HG03354 (cell line): ENCODE data around the gene FGD6.
"Not testable (repeated sequence)": the region's sequence is repeated elsewhere in the genome, so short reads cannot be mapped to it uniquely, and the experiment has no call there.

Source experiments
- ATAC-seq: cut with Tn5 transposase; IDR thresholded peaks from one replicate; pipeline ENCODE4 v1.9.1; 2021; ENCODE audit warnings: mild to moderate bottlenecking; ENCODE audit not compliant: unreplicated experiment, poor library complexity, severe bottlenecking

Gene FGD6

GRCh38 chr12:95138031-95138430, 79.2 kb downstream of the FGD6 start:
- ATAC-seq = not testable (repeated sequence)

GRCh38 chr12:95136598-95136997, 80.7 kb downstream of the FGD6 start:
- ATAC-seq = no peak

DNA sequence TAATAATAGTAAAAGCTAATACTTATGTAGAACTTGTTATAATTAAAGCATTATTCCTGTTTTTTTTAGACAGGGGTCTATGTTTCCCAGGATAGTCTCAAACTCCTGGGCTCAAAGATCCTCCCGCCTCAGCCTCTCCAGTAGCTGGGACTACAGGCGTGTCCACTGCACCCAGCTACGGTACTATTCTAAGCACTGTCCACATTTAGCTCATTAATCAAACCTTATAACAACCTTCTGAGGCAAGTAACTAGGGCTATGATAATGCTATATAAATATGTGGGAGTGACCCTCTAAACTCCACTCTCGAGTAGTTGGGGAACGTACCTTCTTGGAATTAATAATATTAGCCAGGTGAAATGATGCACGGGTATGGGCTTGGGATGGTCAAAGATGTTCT, 83.2 kb downstream of the FGD6 start:
- no peak for ATAC-seq

GRCh38 chr12:95131589-95132340, 85.5 kb downstream of the FGD6 start:
- ATAC-seq = no peak

GRCh38 chr12:95130096-95130495, 87.2 kb downstream of the FGD6 start:
- no peak for ATAC-seq

DNA sequence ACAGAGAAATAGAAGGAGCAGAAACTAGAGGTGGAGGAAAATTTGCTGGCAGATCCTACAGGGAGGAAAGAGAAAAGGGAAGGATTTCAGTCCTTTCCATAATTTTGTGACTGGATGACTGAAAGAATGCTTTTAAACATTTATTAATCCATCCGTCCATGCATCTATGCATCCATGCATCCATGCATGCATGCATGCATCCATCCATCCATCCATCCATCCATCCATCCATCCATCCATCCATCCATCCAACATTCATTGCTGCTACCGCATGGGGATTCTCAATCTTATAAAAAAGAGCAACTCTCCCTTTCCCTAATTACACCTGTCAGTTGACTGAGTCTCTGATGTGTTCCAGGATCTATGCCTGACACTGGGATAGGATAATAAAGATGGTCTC, 88.2 kb downstream of the FGD6 start:
- no peak for ATAC-seq

- no peak for ATAC-seq
These were observed 90.5 kb downstream of the FGD6 start for GRCh38 chr12:95126736-95127135.

DNA sequence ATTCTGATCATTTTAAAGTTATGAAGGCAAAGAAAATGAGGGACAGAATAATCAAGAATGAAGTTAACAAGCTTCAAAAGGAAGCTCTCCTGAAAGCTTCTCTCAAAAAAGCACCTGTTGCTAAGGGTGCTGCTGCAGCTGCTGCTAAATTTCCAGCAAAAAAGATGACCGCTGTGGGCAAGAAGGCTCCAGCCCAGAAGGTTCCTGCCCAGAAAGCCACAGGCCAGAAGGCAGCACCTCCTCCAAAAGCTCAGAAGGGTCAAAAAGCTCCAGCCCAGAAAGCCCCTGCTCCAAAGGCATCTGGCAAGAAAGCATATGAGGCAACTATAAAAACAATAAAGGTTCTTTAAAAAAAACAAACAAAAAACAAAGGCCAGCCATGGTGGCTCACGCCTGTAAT, 91.2 kb downstream of the FGD6 start:
- no peak for ATAC-seq

- ATAC-seq = no peak
These were observed 93.2 kb downstream of the FGD6 start for GRCh38 chr12:95124106-95124505.

- no peak for ATAC-seq
These were observed 98.5 kb downstream of the FGD6 start for GRCh38 chr12:95118788-95119179.

GRCh38 chr12:95118138-95118787, 99.0 kb downstream of the FGD6 start:
- ATAC-seq = no peak

- peak; percentile 90 for ATAC-seq
These were observed 100.1 kb downstream of the FGD6 start for GRCh38 chr12:95117178-95117599.

DNA sequence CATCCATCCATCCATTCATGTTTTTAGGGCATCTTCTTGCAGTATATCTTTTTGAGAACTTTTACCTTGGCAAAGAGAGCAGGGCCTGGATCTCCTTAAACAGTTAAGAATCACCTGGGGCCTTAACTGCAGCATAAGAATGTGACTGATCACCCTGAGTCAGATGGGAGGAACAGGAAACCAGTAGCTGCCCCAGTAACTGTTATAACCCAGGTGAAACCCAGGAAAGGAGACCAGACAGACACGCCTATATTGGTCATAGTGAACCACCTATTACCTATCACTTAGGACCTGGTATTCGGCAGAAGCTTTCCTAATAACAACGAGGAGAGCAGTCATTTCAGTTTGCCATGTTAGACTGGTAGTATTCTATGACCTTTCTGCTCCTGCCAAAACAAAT, 100.5 kb downstream of the FGD6 start:
- ATAC-seq = peak; percentile 69

- ATAC-seq = no peak
These were observed 100.9 kb downstream of the FGD6 start for GRCh38 chr12:95116341-95116740.

DNA sequence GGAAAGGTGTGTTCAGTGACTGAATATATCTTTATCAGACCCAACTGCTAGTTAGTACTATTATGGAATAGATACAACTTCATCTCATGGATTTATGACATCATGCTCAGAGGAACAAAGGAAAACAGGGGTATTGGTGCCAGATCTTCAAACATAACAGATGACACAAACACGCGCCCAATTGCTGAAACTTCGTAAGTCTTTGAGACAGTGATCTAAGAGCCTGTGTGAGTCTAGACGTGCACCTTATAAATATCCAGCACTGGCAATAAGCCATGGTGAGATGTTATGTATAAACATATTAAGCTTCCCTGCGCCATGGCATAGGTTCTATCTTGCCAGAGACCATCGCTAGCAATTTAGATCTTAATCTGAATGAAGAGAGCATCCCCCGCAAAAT, 101.6 kb downstream of the FGD6 start:
- no peak for ATAC-seq

- ATAC-seq = no peak
These were observed 102.4 kb downstream of the FGD6 start for GRCh38 chr12:95114766-95115405.

GRCh38 chr12:95107362-95107761, 109.9 kb downstream of the FGD6 start:
- ATAC-seq = no peak

DNA sequence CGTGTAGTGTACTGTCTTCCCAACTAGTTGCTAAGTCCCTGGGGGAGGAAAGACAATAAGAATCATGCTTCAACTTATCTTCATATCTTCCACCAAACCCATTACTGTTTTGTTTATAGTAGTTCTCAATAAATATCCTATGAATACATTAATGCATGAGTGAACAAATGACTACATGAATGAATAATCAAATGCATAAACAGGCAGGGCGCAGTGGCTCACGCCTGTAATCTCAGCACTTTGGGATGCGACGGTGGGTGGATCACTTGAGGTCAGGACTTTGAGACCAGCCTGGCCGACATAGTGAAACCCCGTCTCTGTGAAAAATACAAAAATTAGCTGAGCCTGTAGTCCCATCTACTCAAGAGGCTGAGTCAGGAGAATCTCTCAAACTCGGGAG, 111.7 kb downstream of the FGD6 start:
- no peak for ATAC-seq

DNA sequence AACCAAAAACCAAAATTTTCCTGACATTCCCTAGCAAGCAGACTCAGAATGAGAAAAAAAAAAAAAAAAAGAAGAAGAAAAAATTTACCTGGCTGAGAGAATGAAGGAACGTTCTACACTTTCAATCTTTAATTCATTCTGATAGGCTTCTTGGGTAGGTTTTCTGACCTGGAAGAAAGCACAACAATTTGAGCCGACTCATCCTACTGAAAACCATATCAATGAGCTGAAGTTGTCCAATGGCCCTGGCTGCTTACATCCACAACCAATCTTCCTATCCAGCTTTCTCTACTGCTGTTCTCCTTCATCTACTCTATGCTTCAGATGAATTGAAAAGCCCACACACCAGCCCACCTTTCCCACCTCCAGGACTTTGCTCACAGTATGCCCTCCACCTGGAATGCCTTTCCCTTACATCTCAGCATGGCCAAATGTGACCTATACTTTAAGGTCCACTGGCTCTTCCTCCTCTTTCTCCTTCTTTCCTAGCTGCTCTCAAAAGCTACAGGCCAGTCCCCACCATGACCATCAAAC, 112.3 kb downstream of the FGD6 start:
- no peak for ATAC-seq

DNA sequence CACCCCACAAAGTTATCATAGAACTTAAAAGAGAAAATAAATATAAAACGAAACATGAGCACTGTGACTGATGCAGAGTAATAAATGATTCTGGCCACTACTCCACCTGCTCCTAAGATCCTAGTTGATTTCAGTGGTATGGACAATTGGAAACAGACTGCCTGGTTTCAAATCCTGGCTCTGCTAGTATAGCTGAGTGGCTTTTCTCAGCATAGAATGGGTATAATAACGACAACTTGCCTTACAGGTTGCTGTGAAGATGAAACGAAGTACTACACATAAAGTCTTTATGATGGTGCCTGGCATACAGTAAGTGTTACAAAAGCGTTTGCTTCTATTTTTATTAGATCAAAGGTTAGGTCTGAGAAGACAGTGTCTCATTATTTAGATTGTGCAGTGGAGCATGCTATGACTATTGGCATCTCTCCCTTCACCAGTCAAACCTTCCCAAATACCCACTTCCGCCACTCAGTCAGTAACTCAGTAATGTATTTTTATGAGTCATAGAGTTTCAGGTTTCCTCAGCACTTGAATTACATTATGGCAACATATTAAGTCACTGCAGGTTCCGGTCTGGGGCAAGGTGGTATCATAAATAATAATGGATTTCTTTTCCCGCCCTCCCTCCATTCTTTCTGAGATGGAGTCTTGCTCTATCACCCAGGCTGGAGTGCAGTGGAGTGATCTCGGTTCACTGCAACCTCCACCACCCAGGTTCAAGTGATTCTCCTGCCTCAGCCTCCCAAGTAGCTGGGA, 114.2 kb downstream of the FGD6 start:
- peak; percentile 99 for ATAC-seq
